ENCODE measurements around the gene DCX. TPM values are rescaled to one million over a fixed set of nuclear protein-coding genes. Genes with fewer than 3 reads are reported as not detected.

DCX gene
- total and polyA plus RNA-seq, 8 donors, result 0.03 to 0.43 (median 0.21) TPM; not detected in 1

DNA sequence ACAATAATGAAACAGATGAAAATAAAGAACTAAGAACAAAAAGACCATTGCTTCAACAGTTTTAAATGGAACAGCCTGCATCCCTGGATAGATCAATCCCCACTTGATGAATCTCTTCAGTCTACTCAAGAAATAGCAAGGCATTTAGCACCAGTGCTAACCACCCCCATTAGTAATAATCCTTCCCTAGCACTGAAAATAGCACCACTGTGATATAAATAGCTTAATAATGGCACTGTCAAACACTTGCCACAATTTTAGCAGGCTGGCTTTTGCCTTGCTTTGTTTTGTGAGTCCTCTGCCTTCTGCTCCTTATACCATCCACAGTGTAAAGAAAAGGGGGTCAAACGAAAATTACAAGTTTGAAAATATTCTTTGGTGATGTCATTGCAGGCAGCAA, 17.4 kb downstream of the DCX start:
- 48 to 56% methylated on average over 1 of the region's 1 CpG for WGBS, 2 donors
- H3K27ac ChIP-seq, result no peak overlapping the region
- ATAC-seq (no peak), DNase-seq (no peak), FAIRE-seq (no peak)
- intact Hi-C loops (cut with DNase I), result no loop called here
- no peak overlapping the region for H3K4me3 ChIP-seq
- no peaks in the 10 kb centered on the region for H3K36me3 ChIP-seq
- no peaks in the 10 kb centered on the region for H3K4me1 ChIP-seq
- no peaks in the 10 kb centered on the region for H3K9me3 ChIP-seq
- H3K27me3 ChIP-seq, result peaks cover 0 to 19% (median 0%) of the 10 kb centered on the region in 4 donors
- TF ChIP-seq, protein P1, sequence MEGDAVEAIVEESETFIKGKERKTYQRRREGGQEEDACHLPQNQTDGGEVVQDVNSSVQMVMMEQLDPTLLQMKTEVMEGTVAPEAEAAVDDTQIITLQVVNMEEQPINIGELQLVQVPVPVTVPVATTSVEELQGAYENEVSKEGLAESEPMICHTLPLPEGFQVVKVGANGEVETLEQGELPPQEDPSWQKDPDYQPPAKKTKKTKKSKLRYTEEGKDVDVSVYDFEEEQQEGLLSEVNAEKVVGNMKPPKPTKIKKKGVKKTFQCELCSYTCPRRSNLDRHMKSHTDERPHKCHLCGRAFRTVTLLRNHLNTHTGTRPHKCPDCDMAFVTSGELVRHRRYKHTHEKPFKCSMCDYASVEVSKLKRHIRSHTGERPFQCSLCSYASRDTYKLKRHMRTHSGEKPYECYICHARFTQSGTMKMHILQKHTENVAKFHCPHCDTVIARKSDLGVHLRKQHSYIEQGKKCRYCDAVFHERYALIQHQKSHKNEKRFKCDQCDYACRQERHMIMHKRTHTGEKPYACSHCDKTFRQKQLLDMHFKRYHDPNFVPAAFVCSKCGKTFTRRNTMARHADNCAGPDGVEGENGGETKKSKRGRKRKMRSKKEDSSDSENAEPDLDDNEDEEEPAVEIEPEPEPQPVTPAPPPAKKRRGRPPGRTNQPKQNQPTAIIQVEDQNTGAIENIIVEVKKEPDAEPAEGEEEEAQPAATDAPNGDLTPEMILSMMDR (IDR thresholded peaks at IDR 0.05), result no peak

DNA sequence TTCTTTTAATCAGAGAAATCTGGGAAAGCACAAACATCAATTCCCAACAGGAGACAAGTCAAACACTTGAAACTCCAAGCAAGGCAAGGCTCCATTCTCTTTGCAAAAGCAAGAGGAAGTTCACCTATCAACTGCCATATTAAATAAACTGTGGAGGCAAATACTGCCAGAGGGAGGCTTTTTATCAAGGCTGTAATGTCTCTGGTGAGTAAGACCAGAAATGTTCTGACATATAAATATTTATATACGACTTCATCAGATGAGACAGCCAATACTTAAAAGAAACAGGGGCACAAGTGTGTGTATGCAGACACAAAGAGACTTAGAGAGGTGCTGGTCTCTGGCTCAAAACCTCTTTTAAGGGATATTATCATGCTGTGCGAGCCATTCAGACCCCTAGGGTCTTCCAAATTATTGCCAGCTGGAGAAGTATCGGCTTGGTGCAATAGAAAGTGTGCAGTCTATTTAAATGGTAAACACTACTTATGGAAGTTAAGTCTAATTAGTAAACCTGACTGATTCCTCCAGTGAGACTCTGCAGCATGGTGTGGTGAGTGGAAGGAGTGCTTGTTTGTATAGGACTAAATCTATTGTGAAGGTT, 24.4 kb downstream of the DCX start:
- WGBS, 2 donors, result 50 to 80% methylated on average over 3 of the region's 3 CpGs
- H3K4me3 ChIP-seq, result no peak overlapping the region
- DNase-seq (no peak), ATAC-seq (no peak), FAIRE-seq (peak; percentile 92)
- no peak overlapping the region for H3K27ac ChIP-seq
- no peaks in the 10 kb centered on the region for H3K9me3 ChIP-seq
- TF ChIP-seq, protein P1 (IDR thresholded peaks at IDR 0.05), result no peak
- intact Hi-C loops (cut with DNase I), result no loop called here
- peaks cover 0 to 19% (median 0%) of the 10 kb centered on the region in 4 donors for H3K27me3 ChIP-seq
- H3K36me3 ChIP-seq, result no peaks in the 10 kb centered on the region
- no peaks in the 10 kb centered on the region for H3K4me1 ChIP-seq

- TF ChIP-seq, protein P1 (IDR thresholded peaks at IDR 0.05), result no peak
- WGBS, 2 donors, result 73 to 91% methylated on average over 5 of the region's 5 CpGs
- H3K27me3 ChIP-seq, result peaks cover 0 to 16% (median 0%) of the 10 kb centered on the region in 4 donors
- no peak for ATAC-seq
- DNase-seq, result no peak
- H3K4me1 ChIP-seq, result no peaks in the 10 kb centered on the region
- H3K36me3 ChIP-seq, result no peaks in the 10 kb centered on the region
- no peak for FAIRE-seq
- no peak overlapping the region for H3K27ac ChIP-seq
- intact Hi-C loops (cut with DNase I), result no loop called here
- H3K4me3 ChIP-seq, result no peak overlapping the region
- H3K9me3 ChIP-seq, result no peaks in the 10 kb centered on the region
These were observed 25.3 kb downstream of the DCX start for GRCh38 chrX:111386615-111387233.

DNA sequence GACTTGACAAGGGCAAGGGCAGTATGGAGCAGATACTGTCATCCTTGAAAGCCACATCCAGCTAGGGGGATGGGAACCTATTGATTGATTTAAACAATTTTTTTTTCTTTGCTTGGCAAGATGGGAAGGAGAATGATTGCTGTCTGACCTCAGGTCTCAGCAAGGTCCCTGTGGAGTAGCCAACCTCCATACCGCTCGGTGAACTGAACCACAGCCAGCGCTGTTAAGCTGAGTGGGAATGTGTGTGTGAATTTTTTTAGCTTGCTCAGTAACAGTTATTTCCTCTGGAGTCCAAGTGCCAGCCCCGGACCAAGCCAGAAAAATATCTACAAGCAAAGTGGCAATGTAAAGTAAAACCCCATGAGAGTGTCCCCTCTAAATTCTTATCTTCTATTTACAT, 25.9 kb downstream of the DCX start:
- ATAC-seq, result no peak
- WGBS, 2 donors, result 66 to 87% methylated on average over 4 of the region's 4 CpGs

More for the DNA sequence above, 25.9 kb downstream of the DCX start:
- H3K36me3 ChIP-seq, result no peaks in the 10 kb centered on the region
- no peaks in the 10 kb centered on the region for H3K9me3 ChIP-seq
- H3K27me3 ChIP-seq, result peaks cover 0 to 16% (median 0%) of the 10 kb centered on the region in 4 donors
- TF ChIP-seq, protein P1 (IDR thresholded peaks at IDR 0.05), result no peak
- intact Hi-C loops (cut with DNase I), result no loop called here
- no peaks in the 10 kb centered on the region for H3K4me1 ChIP-seq
- no peak for FAIRE-seq
- H3K4me3 ChIP-seq, result no peak overlapping the region
- no peak overlapping the region for H3K27ac ChIP-seq
- DNase-seq, result no peak

Data from pancreas (tissue), 10 donors.